ENCODE data around the gene CDH23.

The CDH23 gene

GRCh38 chr10:71532878-71533277 is 136.2 kb downstream of the CDH23 start:
- TF ChIP-seq CTCF (IDR thresholded peaks at IDR 0.05; ENCODE audit: insufficient read depth, low read depth, low read length, missing control alignments): no peak

GRCh38 chr10:71533936-71534335 is 137.2 kb downstream of the CDH23 start:
- H3K4me3 ChIP-seq (ENCODE audit: low read length): no peak overlapping the region
- TF ChIP-seq CTCF (IDR thresholded peaks at IDR 0.05; ENCODE audit: insufficient read depth, low read depth, low read length, missing control alignments): no peak
- no peak for DNase-seq (ENCODE audit: low read depth)

More at GRCh38 chr10:71532878-71533277, 136.2 kb downstream of the CDH23 start:
- no peak for DNase-seq (ENCODE audit: low read depth)
- no peak overlapping the region for H3K4me3 ChIP-seq (ENCODE audit: low read length)

- no peak for DNase-seq (ENCODE audit: low read depth)
- TF ChIP-seq CTCF (IDR thresholded peaks at IDR 0.05; ENCODE audit: insufficient read depth, low read depth, low read length, missing control alignments): no peak
- H3K4me3 ChIP-seq (ENCODE audit: low read length): no peak overlapping the region
Observed at GRCh38 chr10:71534568-71535194, 138.0 kb downstream of the CDH23 start.

GRCh38 chr10:71536332-71536731 is 139.6 kb downstream of the CDH23 start:
- no peak overlapping the region for H3K4me3 ChIP-seq (ENCODE audit: low read length)
- DNase-seq (ENCODE audit: low read depth): peak; percentile 35
- TF ChIP-seq CTCF (IDR thresholded peaks at IDR 0.05; ENCODE audit: insufficient read depth, low read depth, low read length, missing control alignments): no peak

- no peak for TF ChIP-seq CTCF (IDR thresholded peaks at IDR 0.05; ENCODE audit: insufficient read depth, low read depth, low read length, missing control alignments)
- DNase-seq (ENCODE audit: low read depth): no peak
- H3K4me3 ChIP-seq (ENCODE audit: low read length): no peak overlapping the region
Observed at GRCh38 chr10:71537125-71537524, 140.4 kb downstream of the CDH23 start.

GRCh38 chr10:71537681-71538080 is 141.0 kb downstream of the CDH23 start:
- H3K4me3 ChIP-seq (ENCODE audit: low read length): no peak overlapping the region
- no peak for DNase-seq (ENCODE audit: low read depth)
- TF ChIP-seq CTCF (IDR thresholded peaks at IDR 0.05; ENCODE audit: insufficient read depth, low read depth, low read length, missing control alignments): no peak

- H3K4me3 ChIP-seq (ENCODE audit: low read length): no peak overlapping the region
- no peak for TF ChIP-seq CTCF (IDR thresholded peaks at IDR 0.05; ENCODE audit: insufficient read depth, low read depth, low read length, missing control alignments)
- DNase-seq (ENCODE audit: low read depth): peak; percentile 60
Observed at GRCh38 chr10:71538608-71539260, 142.0 kb downstream of the CDH23 start.

Data from epithelial cell of esophagus (primary cell).